LHCN-M2 (cell line): ENCODE measurements around the gene DOCK2. TPM values are rescaled to one million over a fixed set of nuclear protein-coding genes. Genes with fewer than 3 reads are reported as not detected.

Experiments
- DNase-seq: peaks from one replicate; pipeline ENCODE4 v3.0.0-alpha.2; 2012; ENCODE audit warnings: low read depth
- total RNA-seq: library from RNA; depleted of rRNA; stranded (reverse); fragments of >200 nt; gene quantifications from 2 replicates; pipeline ENCODE4 v1.2.3, GENCODE V29; 2014

The DOCK2 gene
- total RNA-seq, 1 experiment from 2014 or later, result 6.1 TPM

DNA sequence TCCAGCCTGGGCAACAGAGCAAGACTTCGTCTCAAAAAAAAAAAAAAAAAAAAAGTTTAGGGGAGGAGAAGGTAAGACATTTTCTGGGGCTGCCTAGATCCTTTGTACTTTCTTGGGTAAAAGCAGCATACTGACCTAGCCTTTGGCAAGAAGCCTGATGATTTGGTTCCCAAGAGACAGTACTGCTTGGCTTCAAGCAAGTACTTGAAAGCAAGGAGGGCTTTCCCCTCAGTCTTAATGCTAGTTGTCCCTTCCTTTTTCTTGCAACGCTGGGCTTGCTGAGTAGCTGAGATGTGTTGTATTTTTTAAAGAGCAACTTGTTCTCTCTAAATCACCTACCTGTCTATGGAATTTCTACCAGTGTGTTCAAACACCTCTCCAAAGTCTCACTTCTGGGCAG, 267.0 kb downstream of the DOCK2 start:
- peak; percentile 27 for DNase-seq

DNA sequence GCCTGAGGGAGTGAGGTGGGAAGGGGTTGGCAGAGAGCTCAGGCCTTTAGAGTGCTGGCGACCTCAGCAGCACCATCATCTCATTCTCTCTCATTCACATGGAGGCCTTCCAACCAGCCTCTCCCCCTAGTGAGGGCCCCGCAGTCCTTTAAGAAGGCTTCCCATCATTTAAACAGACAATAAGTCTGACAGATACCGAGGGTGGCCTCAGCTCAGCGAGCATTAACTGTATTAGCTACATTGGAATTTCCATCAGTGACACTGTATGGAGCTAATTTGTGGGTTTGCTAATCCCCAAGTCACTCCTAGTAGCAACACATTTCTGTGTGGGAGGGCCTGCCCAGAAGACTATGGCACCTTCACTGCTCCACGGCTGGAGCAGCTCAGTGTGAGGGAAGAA, 267.4 kb downstream of the DOCK2 start:
- DNase-seq, result no peak

DNA sequence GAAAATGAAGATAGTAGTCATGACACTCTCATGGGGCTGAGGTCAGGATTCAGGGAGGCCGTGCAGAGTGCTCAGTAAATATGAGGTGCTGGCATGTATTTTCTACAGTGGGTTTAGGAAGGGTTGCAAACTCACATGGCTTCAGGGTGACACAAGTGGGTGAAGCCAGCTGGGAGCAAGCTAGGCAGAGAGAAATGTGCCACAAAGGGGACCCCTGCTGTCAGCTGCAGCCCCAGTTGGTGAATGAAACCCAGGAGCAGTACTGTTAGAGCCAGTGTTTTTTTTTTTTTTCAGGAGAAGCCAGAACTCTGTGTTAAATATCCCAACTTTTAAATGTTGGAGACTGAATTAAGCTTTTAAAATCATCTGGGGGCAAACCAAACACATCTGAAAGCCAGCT, 267.9 kb downstream of the DOCK2 start:
- no peak for DNase-seq

DNA sequence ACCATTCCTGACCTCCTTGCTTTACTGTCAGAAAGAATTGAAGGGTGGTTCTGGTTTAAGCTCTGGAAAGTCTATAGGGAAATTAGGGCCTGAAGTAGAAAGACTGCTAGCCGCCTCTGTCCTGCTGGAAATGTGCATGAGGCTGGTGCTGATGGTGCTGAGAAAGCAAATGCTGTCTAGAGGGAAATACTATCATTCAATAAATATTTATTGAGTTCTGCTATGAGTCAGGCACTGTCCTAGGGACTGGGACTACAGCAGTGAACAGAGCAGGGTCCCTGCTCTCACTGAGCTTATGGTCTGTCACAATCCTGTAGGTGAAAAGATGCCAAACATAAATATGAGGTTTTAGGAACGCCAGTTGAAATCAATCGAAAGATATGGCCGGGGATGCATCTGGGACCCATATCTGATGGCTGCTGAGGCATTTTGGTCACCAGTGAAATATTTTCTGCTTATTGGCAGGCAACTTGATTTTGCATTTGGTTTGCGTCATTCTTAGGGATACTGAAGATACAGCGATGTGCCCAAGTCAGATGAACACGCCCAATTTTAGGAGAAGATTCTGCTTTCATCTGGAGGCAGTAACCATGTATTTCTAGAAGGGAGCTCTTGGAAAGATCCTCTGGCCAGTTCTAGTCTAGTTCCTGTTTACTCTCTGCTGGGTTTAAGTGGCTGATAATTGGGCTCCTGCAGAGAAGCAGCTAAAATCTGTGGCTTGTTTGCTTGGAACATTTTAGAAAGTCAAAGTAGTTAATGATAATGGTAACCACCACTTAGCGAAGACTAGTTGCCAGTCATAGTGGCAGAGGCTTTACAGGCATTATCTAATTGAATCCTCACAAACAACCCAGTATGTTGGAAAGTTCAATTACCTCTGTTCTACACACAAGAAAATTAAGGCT, 269.9 kb downstream of the DOCK2 start:
- no peak for DNase-seq

DNA sequence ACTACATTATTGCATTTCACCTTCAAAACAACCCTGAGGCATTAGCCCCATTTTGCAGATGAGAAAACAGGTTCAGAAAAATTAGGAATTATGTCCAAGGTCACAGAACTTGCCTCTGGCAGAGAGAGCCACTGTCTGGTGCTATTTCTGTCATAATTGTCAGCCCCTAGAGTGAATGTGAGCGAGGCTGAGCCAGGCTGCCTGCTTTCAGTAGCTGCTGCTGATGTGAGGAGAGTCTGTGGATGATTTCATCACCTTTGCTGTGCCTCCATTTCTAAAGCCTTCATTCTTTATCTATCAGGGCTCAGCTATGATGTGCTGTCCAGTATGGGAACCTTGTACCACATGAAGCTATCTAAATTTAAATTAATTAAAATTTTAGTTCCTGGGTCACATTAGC, 271.8 kb downstream of the DOCK2 start:
- DNase-seq, result no peak

DNA sequence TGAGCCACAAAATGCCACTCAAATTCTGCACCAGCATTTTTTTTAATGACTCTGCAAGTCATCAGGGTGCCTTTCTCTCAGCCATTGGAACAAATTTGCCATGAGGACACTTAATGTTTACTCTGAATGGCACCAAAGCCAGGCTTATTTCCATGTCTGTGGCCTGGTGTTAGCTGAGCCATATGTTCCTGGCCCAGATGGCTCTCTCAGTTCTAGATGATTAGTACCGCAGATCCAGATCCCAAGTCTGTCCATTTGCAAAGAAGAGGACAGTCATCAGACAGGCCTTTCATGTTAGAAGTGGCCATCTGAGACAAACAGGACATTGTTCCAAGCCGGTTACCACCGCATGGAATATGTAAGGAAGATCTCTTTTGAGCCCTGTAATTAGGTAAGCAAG, 272.9 kb downstream of the DOCK2 start:
- DNase-seq, result no peak

DNA sequence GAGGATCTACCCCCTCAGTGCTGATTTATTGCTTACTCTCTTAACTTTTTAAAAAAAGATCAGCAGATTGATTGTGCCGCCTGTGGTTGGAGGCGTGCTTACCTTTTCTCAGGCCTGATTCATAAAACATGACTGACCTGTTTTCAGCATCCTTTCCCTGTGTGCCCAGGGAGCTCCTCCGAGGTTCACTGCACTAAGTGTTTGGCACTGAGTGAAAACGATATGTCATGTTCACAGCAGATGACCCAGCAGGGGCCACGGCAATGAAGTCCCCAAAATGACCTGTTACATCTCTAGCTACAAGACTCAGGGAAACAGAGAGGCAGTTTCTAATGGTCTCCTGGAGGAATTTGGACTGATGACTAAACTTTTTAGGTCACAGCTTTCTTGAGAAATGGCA, 273.3 kb downstream of the DOCK2 start:
- DNase-seq, result no peak

DNA sequence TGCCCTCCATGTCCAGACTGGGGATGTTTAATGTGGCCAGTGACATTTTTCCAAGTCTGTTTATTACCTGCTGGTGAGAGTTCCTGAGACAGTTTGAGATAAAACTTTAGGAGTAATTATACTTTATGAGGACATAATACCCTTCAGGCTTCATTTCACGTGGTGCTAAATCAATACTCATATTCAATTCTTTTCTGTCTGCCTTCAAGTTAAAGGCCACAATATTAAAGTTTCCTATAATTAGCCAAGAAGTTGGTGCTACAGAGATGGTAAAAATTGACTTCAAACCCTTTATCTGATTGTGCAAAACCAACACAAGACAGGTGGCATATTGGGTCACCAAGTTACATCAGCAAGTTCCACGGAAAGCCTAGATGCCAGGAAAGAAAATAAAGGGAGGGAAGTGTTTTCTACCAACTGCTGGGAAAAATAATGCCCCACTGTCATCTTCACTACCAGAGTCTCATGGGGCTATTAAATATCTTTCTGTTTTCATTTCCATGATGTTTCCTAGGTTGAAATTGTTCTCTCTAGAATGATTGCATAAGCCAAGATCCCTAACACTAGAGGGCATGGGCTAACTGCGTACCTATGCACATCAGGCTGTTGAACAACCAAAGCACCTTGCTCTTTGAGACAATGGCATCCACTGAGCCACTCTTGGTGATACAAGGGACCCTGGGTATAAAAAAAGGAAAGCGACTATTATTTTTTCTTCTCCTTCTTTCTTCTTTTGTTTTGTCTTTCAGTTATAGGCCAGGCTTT, 274.6 kb downstream of the DOCK2 start:
- DNase-seq, result peak; percentile 23

DNA sequence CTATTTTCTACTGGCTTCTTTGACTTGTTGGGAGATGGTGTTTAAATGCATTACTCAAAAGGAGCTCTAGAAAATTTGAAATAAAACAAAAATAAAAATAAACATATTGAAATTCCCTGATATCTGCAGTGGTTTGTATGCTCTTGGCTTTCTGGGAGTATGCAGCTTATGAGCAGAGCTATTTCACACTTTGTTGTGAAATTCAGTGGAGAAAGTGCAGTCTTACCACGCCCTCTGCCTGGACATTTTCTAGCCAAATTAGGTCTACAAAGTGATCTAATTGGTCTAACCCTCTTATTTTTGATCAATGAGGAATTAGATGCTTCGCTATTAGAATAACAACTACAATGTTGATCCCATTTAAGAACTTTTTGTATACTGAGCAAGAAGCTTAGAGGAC, 276.4 kb downstream of the DOCK2 start:
- DNase-seq, result no peak

DNA sequence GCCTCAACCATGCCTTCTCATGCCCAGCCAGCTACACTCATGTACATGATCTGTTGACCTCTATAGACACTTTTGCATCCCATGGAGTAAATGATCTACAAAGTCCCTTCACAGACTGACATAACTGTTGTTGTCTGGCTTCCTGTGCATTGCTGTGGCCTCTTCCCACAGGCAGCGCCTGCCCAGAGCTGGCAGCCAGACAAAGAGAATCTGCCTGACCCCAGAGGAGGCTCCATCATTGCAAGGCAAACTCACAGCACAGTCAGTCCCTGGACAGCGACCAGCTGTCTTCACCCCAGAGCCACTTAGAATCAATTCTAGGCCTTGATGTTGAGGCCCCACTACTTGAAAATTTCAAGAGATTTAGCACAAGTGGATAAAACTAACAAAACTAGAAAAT, 277.7 kb downstream of the DOCK2 start:
- DNase-seq, result peak; percentile 54

DNA sequence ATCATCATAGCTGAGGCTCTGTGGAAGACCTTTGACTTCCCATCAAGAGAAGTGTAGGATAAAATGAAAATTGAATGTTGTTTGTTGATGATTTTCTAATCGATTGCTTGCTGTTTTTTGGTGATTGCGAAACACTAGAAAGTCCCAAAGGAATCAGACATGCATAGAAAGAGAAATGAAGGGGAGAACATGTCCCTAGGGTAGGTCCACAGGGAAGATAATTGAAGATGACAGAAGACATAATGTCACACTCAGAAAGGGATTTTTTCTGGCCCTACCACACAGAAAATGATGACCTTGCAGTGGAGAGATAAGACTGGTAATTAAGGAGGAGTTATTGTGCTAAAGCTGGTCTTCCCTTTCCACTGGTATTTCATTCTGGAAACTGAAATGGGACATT, 280.4 kb downstream of the DOCK2 start:
- no peak for DNase-seq

DNA sequence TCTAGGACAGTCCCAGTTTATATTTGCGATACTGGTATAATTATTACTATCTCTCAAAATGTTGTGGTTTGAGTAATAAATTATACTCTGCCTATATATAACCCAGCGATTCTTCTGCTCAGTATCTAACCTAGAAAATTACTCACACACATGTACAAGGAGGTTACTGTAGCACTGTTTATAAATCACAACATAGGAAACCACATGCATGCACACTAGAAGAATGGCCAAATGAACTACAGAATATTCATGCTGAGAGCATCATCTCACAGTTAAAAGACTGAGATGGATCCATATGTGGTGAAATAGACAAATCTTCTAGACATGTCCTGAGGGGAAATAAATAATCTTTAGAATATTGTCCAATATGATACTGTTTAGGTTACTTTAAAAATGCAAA, 281.2 kb downstream of the DOCK2 start:
- no peak for DNase-seq

DNA sequence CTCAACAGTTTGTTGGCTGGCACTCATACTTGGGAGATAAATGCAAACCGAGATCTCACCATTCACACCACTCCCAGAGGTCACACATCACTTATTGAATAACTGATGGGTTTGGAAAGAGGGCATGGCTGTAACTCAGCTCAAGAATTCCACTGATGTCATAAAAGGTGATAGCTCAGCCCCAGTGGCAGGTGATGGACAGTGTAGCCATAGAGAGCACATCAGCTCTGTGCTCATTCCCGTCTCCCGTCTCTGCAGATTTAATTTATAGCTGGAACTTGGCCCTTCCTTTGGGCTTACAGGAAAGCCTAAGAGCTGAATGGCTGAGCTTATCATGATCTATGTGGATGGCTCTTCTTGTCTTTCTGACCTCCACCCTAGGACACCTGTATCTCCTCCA, 283.4 kb downstream of the DOCK2 start:
- no peak for DNase-seq

DNA sequence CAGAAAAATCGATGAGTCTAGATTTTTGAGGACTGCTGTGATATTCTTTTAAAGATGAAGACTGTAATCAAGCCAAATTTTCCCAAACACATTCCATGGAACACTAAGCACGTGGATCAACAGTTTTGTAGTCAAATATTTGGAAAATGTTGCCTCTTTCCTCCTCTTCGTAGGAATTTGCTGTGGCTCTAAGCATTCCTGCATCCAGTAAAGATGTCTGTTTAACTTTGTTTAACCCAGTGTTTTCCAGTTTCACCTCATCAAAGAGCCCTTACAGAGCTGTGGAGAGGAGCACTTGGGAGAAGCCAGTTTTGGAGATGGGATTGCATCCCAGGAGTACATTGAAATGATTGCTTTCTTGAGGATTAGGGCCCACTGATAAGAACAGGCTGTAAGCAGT, 284.3 kb downstream of the DOCK2 start:
- no peak for DNase-seq

DNA sequence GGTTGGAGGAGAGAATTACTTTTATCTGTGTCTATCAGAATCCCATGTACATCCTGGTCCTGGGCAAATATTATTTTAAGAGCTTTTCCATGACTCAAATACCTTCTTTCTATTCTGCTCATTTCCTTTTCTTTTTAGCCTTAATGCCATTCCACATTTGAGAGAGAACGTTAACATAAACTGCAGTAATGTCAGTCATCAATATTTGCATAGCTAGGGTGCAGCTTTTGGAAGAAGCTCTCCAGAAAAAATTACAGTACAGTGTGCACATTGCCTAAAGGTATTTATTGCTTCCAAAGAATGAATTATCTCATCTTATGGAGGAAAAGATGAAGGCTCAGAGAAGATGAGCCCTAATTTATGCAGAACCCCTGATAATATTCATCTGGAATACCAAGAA, 284.9 kb downstream of the DOCK2 start:
- no peak for DNase-seq

DNA sequence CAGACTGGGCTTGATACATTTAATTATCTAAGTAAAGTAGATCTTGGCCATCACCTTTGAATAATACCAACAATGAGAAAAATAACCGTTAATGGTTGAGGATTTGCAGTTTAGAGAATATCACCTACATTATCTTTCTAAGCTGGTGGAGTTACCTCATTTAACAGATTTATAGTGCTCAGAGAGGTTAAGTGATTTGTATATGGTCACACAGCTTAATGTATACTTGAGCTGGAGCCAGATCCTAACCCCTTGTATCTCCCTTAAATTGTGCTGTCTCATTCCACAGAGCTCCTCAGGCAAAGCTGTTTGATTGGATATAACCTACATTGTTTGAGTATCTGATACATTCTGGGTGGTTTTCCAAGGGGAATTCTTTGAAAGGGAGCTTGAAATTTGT, 285.4 kb downstream of the DOCK2 start:
- no peak for DNase-seq

DNA sequence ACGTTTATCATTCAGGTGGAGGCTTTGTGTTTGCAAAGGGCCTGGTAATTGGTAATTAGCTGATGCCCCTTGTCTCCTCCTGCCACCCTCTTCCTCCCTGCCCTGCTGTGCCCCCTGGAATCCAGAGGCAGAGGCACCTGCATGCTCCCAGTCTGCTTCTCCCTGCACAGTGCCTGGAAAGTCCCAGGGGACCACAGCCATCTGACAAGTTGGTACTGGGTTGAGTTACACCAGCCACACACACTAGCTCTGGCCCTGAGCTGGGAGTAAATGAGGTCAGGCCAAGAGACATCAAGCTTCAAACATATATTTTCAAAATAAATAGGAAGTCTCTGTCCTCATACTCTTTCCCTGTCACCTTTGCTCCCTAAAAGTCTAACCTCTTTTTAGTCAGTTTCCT, 286.9 kb downstream of the DOCK2 start:
- no peak for DNase-seq

DNA sequence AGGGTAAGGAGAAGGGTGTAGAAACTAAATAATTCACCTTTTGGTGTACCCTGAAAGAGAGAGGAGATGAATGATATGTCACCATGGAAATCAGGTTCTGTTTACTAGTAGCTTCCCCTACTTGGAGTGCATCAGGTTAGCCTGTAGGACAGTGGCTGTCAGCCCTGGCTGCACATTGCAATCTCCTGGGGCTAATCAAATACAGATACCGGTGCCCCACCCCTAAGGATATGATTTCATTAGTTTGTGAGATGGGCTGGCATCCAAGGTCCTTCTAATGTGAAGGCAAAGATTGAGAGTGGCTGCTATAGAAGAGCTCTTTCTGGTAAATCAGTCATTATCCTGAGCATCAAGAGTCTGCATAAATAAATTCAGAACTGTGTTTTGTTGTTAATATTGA, 296.1 kb downstream of the DOCK2 start:
- no peak for DNase-seq

DNA sequence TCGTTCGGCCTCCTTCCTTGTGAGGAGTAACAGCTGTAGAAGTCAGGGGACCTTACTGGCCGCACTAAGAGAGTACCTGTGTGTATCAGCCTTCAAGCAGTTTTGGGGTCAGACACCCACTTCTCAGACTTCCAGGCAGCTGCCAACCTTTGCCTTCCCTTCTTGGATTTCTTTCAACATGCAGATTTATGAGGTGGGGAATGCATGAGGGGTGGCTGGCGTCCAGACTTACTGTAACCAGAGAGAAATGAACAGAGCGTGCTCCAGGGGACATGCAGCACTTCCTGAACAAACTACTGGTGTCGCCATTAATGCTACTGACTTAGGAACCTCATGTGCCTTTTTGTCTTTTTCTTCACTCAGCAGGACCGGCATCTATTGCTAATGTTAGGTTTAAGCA, 296.5 kb downstream of the DOCK2 start:
- DNase-seq, result no peak

DNA sequence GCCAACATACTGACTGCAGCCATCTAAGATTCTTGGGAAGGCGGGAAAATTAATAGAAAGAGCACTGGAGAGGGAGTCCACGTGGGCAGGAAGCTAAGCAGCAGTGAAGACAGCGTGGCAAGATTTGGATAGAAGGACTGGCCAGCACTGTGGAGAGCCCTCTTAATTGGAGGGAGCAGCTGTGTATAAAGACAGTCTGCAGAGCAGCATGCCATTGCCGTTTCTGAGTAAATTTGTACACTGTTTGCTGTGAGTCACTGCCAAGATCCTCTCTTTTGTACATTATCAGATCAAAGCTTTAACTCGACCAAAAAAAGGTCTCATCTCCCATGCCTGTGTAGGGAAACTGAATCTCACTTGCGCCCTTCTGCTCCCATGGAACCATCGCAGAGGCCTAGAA, 297.9 kb downstream of the DOCK2 start:
- peak; percentile 53 for DNase-seq

DNA sequence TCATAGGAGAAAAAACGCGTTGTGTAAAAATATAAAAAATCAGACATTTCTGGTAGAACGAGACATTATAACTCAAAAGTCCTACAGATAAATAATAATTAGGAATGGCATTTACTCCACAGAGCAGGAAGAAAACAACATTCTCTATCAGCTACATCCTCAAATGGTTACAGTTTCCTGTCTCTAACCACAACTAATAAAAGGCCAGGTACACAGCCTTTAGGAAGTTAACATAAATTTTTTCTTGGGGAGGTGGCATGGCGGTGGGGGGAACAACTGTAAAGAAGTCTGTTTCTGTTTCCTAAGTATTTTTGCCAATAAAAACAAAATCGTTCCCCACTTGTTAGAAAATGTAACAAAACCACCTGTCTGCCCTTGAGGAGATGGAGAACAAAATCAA, 298.7 kb downstream of the DOCK2 start:
- DNase-seq, result no peak

DNA sequence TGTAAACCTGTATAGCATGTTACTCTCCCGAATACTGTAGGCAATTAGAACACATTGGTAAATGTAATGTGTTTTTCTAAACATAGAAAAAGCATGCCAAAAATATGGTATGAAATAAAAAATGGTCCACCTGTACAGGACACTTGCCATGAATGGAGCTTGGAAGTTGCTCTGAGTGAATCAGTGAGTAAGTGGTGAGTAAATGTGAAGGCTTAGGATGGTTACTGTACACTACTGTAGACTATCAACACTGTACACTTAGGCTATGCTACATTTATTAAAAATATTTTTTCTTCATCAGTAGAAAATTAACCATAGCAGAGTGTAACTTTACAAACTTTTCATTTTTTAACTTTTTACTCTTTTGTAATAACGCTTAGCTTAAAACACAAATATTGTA, 301.4 kb downstream of the DOCK2 start:
- DNase-seq, result no peak

DNA sequence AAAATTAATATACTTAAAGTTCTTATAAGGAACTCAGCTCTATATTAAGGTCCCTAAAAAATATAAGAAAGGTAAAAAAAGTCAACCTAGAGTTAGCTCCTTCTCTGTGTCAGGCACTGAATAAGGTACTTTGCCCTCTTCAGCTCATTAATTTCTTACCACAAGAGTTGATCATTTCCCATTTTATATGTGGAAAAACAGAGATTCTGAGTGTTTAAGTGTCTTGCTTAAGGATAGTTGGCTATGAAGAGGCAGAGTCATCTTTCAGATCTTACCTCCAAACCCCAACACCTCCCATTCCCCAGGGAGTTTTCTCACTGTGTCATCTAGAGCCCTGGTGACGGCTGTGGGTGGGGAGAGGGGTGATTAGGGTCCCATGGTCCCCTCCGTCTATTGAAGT, 302.7 kb downstream of the DOCK2 start:
- DNase-seq, result no peak
